HG03565 (cell line): ENCODE results near the gene TIA1.
A peak's percentile ranks its signal among the peaks of the same experiment; 100 is the strongest.
"Not testable (repeated sequence)": the region's sequence is repeated elsewhere in the genome, so short reads cannot be mapped to it uniquely, and the experiment has no call there.

Experiments
- ATAC-seq: cut with Tn5 transposase; IDR thresholded peaks from one replicate; pipeline ENCODE4 v1.9.1; 2021; ENCODE audit warnings: mild to moderate bottlenecking, moderate library complexity; ENCODE audit not compliant: unreplicated experiment

The TIA1 gene

DNA sequence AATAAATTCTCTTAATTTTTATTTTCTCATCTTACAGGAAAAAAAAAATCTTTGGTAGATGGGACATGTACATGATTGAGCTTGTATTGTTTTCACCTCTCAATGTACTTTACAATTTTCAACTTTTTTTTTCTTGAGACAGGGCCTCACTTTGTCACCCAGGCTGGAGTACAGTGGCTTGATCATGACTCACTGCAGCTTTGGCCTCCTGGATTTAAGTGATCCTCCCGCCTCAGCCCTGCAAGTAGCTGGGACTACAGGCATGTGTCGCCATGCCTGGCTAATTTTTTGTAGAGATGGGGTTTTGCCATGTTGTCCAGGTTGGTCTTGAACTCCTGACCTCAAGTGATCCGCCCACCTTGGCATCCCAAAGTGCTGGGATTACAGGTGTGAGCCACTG, 25.1 kb downstream of the TIA1 start:
- not testable (repeated sequence) for ATAC-seq

DNA sequence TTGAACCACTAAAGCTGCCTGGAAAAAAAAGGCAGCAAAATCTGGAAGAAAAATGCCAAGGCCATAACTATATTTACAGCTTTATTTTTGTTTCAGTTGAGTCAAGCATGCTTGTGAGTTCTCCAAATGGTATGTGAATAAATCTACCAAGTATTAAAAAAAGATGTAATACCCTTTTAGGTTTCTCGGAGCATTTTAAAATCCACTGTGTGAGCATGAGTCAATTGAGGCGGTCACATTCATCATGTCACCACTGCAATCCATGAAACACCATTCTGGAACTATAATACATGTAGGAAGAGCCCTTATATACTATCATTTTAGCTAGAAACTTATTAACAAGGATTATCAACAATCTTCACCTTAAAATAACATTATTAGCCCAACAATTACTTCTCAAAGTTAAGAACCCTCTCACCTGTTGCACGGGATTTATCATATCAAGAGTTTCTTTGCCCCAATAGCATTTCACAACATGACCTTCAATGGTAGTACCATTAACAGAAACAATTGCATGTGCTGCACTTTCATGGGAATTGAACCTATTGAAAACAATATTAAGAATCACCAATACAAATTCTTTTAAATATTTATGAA, 33.4 kb downstream of the TIA1 start:
- ATAC-seq: no peak

DNA sequence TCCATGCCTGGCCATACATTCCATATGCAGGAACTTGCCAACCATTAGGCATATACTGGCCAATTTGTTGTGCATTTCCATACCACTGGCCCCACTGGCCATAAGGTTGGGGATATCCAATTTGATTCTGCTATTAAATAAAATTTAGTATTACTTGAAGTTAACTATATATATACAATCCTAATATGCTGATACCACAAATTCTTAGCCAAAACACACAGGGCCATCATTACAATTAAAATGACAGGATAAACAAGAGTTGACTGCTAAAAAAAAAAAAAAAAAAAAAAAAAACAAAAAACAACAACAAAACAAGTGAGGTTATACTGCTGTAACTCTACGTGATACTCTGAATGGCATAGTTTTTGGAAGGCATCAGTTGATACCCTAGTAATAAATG, 34.1 kb downstream of the TIA1 start:
- no peak for ATAC-seq

DNA sequence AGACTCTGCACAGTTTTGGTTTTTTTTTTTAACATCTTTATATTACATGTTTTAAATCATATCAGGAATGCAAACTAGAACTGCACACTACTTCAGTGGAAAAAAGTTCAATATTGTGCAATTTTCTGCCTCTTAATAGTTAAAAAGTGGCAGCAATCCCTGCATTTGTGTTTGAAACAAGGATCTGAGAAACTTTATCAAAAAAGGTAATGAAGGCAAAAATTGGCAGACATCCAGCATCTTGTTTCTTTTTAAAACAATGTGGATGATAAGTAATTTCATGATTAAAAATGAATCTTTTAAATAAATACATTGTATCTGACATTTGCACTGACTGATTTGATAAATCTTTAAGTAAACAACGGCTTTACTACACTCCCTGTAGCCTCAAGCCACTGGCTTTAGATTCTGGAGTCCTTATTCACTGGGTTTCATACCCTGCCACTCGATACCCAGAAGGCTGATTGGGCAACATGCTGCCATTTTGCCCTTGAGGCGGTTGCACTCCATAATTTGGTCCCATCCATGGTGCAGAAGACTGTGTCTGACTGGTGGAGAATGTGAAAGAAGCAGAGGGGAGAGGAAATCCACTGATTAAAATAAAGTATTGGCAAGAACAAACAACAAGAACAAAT, 36.0 kb downstream of the TIA1 start:
- no peak for ATAC-seq

DNA sequence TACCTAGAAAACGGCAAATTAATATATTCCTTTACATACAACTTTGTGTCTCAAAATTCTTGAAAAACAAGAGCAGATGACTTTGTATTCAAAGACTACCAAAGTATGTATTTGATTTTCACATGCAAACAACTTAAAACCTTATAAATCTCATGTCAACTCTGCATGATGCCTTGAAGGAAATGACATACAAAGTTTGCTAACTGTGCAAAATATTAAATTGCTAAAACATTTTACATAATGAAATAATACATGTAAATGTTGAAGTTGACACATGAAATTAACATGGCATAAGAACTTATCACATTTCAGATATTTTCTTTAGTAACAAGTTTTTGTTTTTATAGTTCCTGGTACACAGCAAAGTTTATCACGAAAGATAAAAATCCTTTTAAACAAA, 36.8 kb downstream of the TIA1 start:
- no peak for ATAC-seq

DNA sequence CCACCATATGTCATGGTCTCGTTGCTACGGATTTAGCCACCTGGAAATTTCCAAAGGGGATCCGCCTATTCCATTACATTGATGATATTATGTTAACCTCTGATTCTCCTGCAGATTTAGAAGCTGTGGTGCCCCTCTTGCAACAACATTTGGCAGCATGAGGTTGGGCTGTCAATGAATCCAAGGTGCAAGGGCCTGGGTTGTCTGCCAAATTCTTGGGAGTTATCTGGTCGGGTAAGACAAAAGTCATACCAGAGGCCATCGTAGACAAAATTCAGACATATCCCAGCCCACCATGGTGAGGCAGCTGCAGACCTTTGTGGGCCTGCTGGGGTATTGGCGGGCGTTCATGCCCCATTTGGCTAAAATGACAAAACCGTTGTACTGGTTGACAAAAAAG, 44.0 kb downstream of the TIA1 start:
- ATAC-seq: no peak

DNA sequence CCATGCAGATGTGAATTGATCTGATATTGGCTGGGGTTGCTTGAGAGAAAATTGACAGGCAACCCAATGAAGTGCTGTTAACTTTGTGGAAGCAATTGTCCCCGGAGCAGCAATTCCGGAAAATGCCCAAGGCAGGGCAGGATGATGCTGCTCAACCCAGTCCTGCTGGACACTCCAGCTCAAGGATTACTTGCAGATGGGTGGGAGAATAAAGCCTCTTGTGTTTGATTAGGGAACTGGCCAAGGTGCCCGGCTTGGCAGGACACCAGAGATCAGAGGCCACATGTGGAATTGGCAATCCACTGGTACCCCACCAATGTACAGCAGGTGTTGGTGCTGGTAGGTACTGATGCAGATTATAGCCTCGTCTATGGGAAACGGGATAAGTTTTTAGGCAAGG, 45.3 kb downstream of the TIA1 start:
- no peak for ATAC-seq

DNA sequence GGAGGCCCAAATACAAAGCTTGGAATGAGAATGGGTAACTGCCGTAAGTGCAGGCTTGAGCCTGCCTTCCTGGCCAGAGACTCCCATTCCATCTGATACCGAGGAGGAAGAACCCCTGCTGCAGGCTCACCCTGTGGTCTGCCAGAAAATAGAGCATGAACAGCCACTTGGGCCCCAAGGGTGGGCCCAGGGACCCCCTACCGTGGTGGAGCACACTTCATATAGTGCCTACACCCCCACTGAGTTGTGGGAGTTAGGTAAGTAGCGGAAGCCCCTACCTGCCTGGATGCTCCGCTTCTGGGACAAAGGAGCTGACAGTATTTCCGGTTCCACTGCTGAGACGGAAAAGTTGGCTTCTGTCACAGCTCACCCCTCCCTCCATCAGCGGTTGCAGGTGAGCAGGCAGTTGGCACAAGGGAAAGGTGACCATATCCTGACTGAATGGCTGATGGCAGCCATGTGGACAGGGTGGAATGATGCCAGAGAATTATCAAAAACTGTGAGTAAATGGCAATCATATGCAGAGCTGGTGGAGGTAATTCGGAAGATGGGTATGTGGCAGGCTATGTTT, 46.1 kb downstream of the TIA1 start:
- no peak for ATAC-seq

DNA sequence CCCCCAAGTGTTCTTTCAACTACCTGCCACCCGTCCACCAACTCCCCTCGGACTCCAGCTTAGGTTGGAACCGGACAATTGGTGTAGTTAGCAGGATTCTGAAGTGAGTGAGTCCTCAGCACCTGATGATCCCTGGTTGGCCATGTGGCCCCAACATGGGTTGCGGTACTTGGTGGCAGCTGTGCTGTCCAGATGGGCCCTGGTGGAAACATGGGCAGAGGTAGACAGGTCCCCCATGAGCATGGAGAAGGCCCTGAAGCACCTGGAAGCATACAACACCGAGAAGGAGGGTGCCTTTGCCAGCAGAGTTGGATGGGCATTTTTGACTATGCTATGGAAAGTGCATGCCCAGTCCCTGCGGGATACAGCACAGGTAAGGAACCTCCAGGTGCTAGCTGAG, 46.6 kb downstream of the TIA1 start:
- ATAC-seq: no peak

DNA sequence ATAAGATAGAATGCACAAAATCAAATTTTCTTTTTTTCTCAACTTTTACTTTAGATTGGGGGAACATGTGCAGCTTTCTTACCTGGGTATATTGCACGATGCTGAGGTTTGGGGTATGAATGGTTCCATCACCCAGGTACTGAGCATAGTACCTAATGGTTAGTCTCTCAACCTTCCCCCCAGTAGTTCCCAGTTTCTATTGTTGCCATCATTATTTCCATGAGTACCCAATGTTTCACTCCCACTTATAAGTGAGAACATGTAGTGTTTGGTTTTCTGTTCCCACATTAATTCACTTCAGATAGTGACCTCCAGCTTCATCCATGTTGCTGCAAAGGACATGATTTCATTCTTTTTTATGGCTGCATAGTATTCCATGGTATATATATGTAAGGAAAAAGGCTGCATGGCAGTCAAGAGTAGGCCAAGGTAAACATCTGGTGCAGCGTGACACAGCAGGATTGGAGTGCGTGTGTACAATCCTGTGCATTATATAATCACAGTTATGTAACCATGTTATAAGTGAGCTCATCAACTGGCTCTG, 47.1 kb downstream of the TIA1 start:
- ATAC-seq: no peak

DNA sequence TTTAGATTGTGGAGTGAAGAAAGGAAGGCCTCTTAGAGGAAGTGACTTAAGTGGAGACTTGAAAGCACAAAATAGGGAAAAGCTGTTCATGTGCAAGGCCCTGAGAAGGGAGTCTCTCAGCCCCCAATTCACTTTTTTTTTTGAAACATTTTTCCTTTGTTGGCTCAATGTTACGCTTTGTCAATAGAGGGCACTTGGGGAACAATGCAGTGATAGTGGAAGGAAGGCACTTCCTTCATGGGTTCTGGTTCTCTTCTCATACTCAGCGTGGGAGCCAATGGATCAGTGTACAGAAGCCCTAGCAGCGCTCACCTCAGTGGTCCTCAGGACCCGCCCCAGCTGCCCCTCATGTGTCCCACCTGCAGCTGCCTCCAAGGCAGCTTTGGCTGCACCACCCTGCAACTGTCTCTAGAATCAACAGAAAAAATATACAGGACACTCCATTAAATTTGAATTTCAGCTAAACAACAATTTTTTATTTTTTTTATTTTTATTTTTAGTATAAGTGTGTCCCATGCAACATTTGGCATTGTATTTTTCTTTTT, 49.0 kb downstream of the TIA1 start:
- no peak for ATAC-seq

DNA sequence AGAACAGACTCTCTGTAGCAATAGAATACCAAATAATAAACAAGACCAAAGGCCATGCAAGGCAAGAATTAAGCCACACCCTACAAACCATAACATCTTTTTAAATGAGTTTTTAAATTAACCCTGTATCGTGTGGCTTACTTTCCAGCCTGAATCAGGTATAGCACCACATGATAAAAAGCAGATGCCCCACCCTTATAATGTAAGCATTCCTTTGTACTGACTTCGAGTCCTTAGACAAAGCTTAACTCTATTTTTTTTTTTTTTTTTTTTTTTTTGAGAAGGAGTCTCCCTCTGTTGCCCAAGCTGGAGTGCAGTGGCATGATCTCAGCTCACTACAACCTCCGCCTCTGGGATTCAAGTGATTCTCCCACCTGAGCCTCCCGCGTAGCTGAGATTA, 55.9 kb downstream of the TIA1 start:
- ATAC-seq: no peak

DNA sequence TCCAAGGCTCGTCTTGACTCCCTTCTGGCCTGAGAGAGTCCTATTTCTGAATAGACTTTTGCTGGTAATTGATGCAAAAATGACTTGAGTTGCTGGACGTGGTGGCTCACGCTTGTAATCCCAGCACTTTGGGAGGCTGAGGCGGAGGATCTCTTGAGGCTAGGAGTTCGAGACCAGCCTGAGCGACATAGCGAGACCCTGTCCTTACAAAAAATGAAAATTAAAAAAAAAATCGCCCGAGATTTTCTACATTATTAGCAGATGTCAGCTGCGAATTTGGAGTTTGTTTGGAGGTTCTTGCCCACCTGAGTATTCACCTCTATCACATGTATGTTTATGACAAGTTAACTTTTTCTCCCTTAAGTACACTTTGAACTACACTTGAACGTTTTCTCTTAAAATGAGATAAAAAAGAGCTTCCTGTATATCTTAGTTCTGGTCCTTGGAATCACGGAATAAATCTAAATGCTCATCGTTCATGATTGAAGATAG, 57.1 kb downstream of the TIA1 start:
- no peak for ATAC-seq

DNA sequence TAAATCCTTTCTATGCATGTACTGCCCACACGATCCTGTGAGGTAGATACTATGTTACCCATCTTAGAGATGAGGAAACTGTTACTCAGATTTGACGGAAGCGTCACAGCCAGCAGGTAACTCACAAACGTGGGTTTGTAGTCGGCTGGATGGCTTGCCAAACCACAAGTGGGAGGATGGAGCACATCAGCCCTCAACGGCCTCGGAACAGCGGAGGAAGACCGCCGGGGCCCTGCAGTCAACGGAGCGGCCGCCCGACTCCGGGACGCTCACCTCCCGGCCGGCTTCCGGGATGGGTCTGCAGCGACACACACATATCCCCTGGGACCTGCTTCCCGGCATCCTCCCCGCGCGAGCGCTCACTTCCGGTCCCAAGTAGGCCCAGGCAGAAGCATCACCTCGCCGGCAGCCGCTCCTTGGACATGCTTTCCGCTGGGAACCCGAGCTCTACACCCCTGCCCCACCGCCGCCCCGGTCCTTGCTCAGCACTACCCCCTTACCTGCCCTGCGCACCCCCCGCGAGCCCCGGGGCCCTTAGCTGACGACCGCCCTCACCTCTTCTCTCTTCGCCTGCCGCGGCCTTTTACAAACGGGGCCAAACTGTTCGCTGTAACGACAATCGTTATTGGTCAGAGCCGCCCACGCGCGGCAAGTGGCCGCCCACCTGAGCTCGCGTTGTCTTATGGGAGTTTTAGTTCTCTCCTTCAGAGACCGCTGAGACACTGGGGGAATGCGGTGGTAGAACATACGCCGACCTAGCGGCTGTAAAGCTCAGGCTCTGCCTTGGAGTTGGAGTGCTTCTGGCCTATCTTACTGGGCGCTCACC, 57.8 kb downstream of the TIA1 start, which contains the start of gene C2orf42:
Gene C2orf42 (minus strand): TSS at position 602 of the 826 bp plus-strand sequence. CDS start 9,034 bp downstream, outside the sequence.
- ATAC-seq: peak; percentile 74

DNA sequence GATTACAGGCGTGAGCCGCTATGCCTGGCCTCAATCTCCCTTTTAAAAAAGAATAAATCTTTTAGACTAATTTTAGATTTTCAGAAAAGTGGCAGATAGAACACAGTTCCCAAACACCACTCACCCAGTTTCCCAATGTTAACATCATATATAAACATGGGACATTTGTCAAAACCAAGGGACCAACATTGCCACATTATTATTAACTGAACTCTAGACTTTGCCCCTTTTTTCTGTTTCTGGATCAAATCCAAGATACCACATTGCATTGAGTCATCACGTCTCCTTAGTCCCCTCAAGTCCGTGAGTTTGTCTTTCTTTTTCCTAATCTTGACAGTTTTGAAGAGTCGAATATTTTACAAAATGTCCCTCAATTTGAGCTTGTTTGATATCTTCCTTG, 60.0 kb downstream of the TIA1 start:
- ATAC-seq: no peak

DNA sequence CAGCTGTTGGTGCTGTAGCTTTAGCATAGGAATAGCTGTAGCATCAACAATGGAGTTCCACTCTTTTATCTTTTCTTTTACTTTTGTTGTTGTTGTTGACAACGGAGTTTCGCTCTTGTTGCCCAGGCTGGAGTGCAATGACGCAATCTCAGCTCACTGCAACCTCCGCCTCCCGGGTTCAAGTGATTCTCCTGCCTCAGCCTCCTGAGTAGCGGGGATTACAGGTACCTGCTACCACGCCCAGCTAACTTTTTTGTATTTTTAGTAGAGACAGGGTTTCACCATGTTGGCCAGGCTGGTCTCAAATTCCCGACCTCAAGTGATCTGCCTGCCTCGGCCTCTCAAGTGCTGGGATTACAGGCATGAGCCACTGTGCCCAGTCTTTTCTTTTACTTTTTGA, 61.3 kb downstream of the TIA1 start:
- ATAC-seq: not testable (repeated sequence)

DNA sequence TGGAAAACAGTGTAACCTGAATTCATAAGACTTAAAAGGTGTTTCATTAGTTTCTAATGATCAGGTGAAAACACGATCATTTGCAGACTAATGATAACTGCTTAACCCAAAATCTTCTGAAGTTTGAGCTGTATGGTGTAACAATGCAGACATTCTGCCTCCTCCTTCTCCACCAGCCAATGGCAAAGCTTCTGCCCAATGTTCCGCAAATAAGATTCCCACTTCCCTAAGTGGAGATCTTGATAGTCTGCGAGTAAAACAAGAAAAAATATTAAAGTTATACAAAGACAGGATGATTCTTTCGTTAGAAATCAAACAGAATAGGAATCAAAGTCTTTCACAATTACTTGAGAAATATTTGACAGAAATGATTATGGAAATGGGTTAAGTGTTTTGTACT, 65.7 kb downstream of the TIA1 start:
- ATAC-seq: no peak

DNA sequence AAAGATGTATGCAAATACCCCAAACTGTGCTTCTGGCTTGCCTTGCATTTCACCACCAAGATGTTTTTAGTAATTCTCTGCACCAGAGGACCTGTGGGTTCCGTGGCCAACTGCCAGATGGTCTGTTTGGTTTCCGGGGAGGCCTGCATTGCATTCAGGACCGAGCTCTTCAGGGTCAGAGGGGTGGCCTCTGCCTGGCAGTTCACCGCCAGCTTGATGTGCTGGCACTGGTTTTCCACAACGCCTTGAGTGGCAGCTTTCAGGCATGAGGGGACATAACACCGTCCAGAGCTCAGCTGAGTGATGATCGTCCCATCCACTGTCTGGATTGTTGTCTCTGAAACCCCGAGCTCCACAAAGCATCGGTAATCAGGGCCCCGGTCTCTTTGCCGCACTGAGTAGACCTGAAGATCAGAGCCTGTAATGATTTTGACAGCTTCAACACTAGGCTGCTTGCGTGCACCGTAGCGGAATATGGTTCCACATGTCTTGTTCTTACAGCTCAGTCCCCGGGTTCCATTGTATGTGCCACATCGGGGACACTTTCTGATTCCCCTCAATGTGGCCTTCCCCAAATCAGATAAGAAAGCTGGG, 67.0 kb downstream of the TIA1 start:
- ATAC-seq: peak; percentile 73

DNA sequence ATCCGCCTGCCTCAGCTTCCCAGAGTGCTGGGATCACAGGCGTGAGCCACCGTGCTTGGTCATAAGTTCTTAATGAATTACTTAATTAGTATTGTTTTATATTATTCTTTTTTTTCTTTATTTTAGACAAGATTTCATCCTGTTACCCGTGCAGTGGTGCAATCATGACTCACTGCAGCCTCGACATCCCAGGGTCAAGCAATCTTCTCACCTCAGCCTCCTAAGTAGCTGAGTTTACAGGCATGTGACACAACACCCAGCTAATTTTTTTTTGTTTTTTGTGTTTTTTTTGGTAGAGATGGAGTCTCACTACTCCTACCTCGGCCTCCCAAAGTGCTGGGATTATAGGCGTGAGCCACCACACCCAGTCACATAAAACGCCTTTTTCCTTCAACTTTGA, 74.9 kb downstream of the TIA1 start:
- no peak for ATAC-seq

DNA sequence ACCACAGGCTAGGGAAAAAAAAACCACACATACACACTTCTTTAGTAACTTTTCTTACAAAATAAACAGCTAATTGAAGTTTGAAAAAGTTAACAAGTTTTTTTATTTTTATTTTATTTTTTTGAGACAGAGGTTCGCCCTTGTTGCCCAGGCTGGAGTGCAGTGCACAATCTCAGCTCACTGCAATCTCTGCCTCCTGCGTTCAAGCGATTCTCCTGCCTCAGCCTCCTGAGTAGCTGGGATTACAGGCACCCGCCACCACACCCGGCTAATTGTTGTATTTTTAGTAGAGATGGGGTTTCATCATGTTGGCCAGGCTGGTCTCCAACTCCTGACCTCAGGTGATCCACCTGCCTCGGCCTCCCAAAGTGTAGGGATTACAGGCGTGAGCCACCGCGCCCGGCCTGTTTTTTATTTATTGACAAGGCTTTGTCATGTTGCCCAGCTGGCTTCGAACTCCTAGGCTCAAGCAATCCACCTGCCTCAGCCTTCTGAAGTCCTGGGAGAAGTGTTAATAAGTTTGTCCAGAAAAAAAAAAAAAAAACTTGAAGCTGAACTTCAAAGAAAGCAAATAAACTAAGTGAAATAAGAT, 78.7 kb downstream of the TIA1 start:
- ATAC-seq: not testable (repeated sequence)
